Neural cell (in vitro differentiated cells): ENCODE data around the gene WDR87. TPM values are rescaled to one million over a fixed set of nuclear protein-coding genes. Genes with fewer than 3 reads are reported as not detected.
A peak's percentile ranks its signal among the peaks of the same experiment; 100 is the strongest.

Experiments
- H2AFZ ChIP-seq: fragments of 200-600, 300-800 bp; sonication (generic), shearing (Covaris generic); 2 replicates; pipeline ENCODE4 v1.6.0; 2014; ENCODE audit warnings: low read depth, mild to moderate bottlenecking, antibody characterized with exemption, low read length, moderate library complexity
- H3F3A ChIP-seq: fragments of 200-600 bp; shearing (Covaris generic); 2 replicates; pipeline ENCODE4 v1.6.1; 2016; ENCODE audit warnings: mild to moderate bottlenecking, moderate library complexity, mixed read lengths, antibody characterized with exemption, low read length; ENCODE audit not compliant: insufficient read depth, poor library complexity, severe bottlenecking
- H3K27ac ChIP-seq: fragments of 200-600, 300-800 bp; sonication (generic), shearing (Covaris generic); 2 replicates; pipeline ENCODE4 v1.5.1; 2014; ENCODE audit warnings: mild to moderate bottlenecking, low read length, moderate library complexity
- H3K27me3 ChIP-seq: fragments of 300-800, 200-600 bp; sonication (generic), shearing (Covaris generic); 2 replicates; pipeline ENCODE4 v1.6.0; 2014; ENCODE audit warnings: mild to moderate bottlenecking, low read depth, low read length, moderate library complexity; ENCODE audit not compliant: insufficient read depth
- H3K36me3 ChIP-seq: fragments of 300-800, 200-600 bp; sonication (generic), shearing (Covaris generic); 2 replicates; pipeline ENCODE4 v1.5.1; 2014; ENCODE audit warnings: mild to moderate bottlenecking, antibody characterized with exemption, low read length, moderate library complexity; ENCODE audit not compliant: insufficient read depth
- H3K4me2 ChIP-seq: fragments of 300-800, 200-600 bp; sonication (generic), shearing (Covaris generic); 2 replicates; pipeline ENCODE4 v1.6.0; 2014; ENCODE audit warnings: mild to moderate bottlenecking, low read length
- H3K4me3 ChIP-seq: fragments of 300-800, 200-600 bp; sonication (generic), shearing (Covaris generic); 2 replicates; pipeline ENCODE4 v1.5.1; 2014; ENCODE audit warnings: mild to moderate bottlenecking, low read length, moderate library complexity
- H3K79me2 ChIP-seq: fragments of 200-600 bp; shearing (Covaris generic); replicated peaks from 2 replicates; pipeline ENCODE4 v1.6.0; 2014; ENCODE audit warnings: mild to moderate bottlenecking, low read length, moderate library complexity; ENCODE audit not compliant: insufficient read depth
- H3K9ac ChIP-seq: fragments of 300-800, 200-600 bp; sonication (generic), shearing (Covaris generic); 2 replicates; pipeline ENCODE4 v1.6.1; 2016; ENCODE audit warnings: mild to moderate bottlenecking, low read length, mixed read lengths
- H3K9me2 ChIP-seq: fragments of 200-600 bp; shearing (Covaris generic); 2 replicates; pipeline ENCODE4 v1.6.1; 2016; ENCODE audit warnings: mild to moderate bottlenecking, low read length, mixed read lengths; ENCODE audit not compliant: insufficient read depth
- H3K9me3 ChIP-seq: fragments of 200-600, 300-800 bp; sonication (generic), shearing (Covaris generic); 2 replicates; pipeline ENCODE4 v1.6.1; 2016; ENCODE audit warnings: mild to moderate bottlenecking, mixed run types, low read length, moderate library complexity, mixed read lengths
- H4K20me1 ChIP-seq: fragments of 200-600 bp; shearing (Covaris generic); 2 replicates; pipeline ENCODE4 v1.6.1; 2016; ENCODE audit warnings: mild to moderate bottlenecking, mixed run types; ENCODE audit not compliant: insufficient read depth
- CTCF ChIP-seq: fragments of 450-650 bp; IDR thresholded peaks from 2 replicates; pipeline ENCODE4 v1.5.1; 2014; ENCODE audit warnings: antibody characterized with exemption, mild to moderate bottlenecking, moderate library complexity; ENCODE audit not compliant: poor library complexity, severe bottlenecking
- EP300 ChIP-seq: fragments of 450-650 bp; conservative IDR thresholded peaks from 2 replicates; pipeline ENCODE4 v1.6.1; 2014; ENCODE audit warnings: antibody characterized with exemption, mild to moderate bottlenecking, moderate library complexity; ENCODE audit not compliant: poor library complexity, severe bottlenecking
- EZH2 ChIP-seq: fragments of 200-600, 300-800 bp; shearing (Covaris generic), sonication (generic); IDR thresholded peaks from 2 replicates; pipeline ENCODE4 v1.6.1; 2014; ENCODE audit warnings: antibody characterized with exemption, low read length, borderline replicate concordance, mild to moderate bottlenecking; ENCODE audit not compliant: insufficient read depth, poor library complexity, severe bottlenecking
- MXI1 ChIP-seq: fragments of 450-650 bp; conservative IDR thresholded peaks from 2 replicates; pipeline ENCODE4 v1.6.1; 2014; ENCODE audit warnings: antibody characterized with exemption, mild to moderate bottlenecking; ENCODE audit not compliant: poor library complexity, severe bottlenecking
- POLR2AphosphoS5 ChIP-seq: IDR thresholded peaks from 2 replicates; pipeline ENCODE4 v1.6.1; 2012
- RAD21 ChIP-seq: fragments of 450-650 bp; conservative IDR thresholded peaks from 2 replicates; pipeline ENCODE4 v1.6.1; 2014; ENCODE audit warnings: antibody characterized with exemption, mild to moderate bottlenecking, moderate library complexity
- REST ChIP-seq: IDR thresholded peaks from 2 replicates; pipeline ENCODE4 v1.6.1; 2012; ENCODE audit warnings: borderline replicate concordance
- SMC3 ChIP-seq: fragments of 450-650 bp; conservative IDR thresholded peaks from 2 replicates; pipeline ENCODE4 v1.6.1; 2014; ENCODE audit warnings: antibody characterized with exemption, mild to moderate bottlenecking, moderate library complexity; ENCODE audit not compliant: poor library complexity
- TAF1 ChIP-seq: IDR thresholded peaks from 2 replicates; pipeline ENCODE4 v1.6.1; 2012; ENCODE audit warnings: low read depth
- polyA plus RNA-seq: library from polyadenylated mRNA; depleted of rRNA; stranded (reverse); fragments of >200 nt; gene quantifications from 2 replicates; pipeline ENCODE4 v1.2.3, GENCODE V29; 2014

Gene WDR87
- polyA plus RNA-seq, 1 donor from 2014 or later: not detected

GRCh38 chr19:37931881-37932655 is 25.7 kb upstream of the WDR87 start:
- no peak for TF ChIP-seq EZH2
- TF ChIP-seq MXI1: no peak
- TF ChIP-seq RAD21: no peak
- TF ChIP-seq EP300: no peak
- no peak for TF ChIP-seq SMC3
- no peak for TF ChIP-seq TAF1
- TF ChIP-seq CTCF: no peak
- no peak for TF ChIP-seq POLR2AphosphoS5
- no peak for TF ChIP-seq REST
- no peak overlapping the region for H3K27ac ChIP-seq
- H2AFZ ChIP-seq: no peak overlapping the region
- no peaks in the 10 kb centered on the region for H3K36me3 ChIP-seq
- no peaks in the 10 kb centered on the region for H3K79me2 ChIP-seq
- peak overlapping the region; percentile 47 for H3K4me3 ChIP-seq
- H3K4me2 ChIP-seq: no peak overlapping the region
- no peaks in the 10 kb centered on the region for H3K9me2 ChIP-seq
- H3K27me3 ChIP-seq: no peaks in the 10 kb centered on the region
- H4K20me1 ChIP-seq: no peaks in the 10 kb centered on the region
- H3K9me3 ChIP-seq: no peaks in the 10 kb centered on the region
- H3K9ac ChIP-seq: peak overlapping the region; percentile 3
- no peaks in the 10 kb centered on the region for H3F3A ChIP-seq

GRCh38 chr19:37930416-37930815 is 24.0 kb upstream of the WDR87 start:
- Histone ChIP-seq H3K9ac (no peak overlapping the region), H3K79me2 (no peaks in the 10 kb centered on the region), H3K4me2 (no peak overlapping the region), H3K27ac (no peak overlapping the region), H3K27me3 (no peaks in the 10 kb centered on the region), H3F3A (no peaks in the 10 kb centered on the region), H3K9me2 (no peaks in the 10 kb centered on the region), H4K20me1 (no peaks in the 10 kb centered on the region), H2AFZ (no peak overlapping the region), H3K36me3 (no peaks in the 10 kb centered on the region), H3K4me3 (no peak overlapping the region), H3K9me3 (no peaks in the 10 kb centered on the region)
- TF ChIP-seq EP300 (no peak), REST (no peak), RAD21 (no peak), SMC3 (no peak), CTCF (no peak), POLR2AphosphoS5 (no peak), EZH2 (no peak), MXI1 (no peak), TAF1 (no peak)
